Thyroid gland (tissue), 4 donors: ENCODE results near the gene EMILIN1.

Experiments used
- POLR2A ChIP-seq, 2 donors: fragments of 450-650 bp; IDR thresholded peaks; one replicate each; pipeline ENCODE4 v1.6.1; 2017; ENCODE audit warnings: antibody characterized with exemption in 2 of 2, mild to moderate bottlenecking in 2 of 2, moderate library complexity in 1 of 2
- TF ChIP-seq, protein P1 (sequence below), 6 experiments: fragments of 200-600 bp in 3 of 6; fragments of 450-650 bp in 3 of 6; sonication (generic) in 3 of 6; IDR thresholded peaks; one replicate each; pipeline ENCODE4 v1.5.1; 2016 to 2019; ENCODE audit warnings: antibody characterized with exemption in 6 of 6, mild to moderate bottlenecking in 2 of 6, inconsistent platforms in 1 of 6, moderate library complexity in 1 of 6

DNA sequence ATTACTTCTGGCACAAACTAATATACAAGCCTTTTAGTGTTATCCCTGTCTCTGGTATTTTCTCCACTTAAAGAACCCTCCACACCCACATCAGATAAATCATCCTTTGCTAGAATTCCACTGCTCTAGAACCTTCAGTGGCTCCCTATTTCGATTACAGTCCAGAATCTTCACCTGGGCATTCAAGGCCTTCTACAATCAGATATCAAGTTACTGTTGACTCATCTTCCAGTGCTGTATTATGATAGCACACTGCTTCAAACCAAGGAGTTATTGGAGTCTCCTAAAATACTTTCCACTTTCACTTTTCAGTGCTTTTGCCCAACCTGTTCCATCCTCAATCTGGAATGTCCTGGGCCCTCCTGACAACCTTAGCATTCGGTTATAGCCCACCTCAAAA lies 37.1 kb downstream of the EMILIN1 start:
- TF ChIP-seq, protein P1, sequence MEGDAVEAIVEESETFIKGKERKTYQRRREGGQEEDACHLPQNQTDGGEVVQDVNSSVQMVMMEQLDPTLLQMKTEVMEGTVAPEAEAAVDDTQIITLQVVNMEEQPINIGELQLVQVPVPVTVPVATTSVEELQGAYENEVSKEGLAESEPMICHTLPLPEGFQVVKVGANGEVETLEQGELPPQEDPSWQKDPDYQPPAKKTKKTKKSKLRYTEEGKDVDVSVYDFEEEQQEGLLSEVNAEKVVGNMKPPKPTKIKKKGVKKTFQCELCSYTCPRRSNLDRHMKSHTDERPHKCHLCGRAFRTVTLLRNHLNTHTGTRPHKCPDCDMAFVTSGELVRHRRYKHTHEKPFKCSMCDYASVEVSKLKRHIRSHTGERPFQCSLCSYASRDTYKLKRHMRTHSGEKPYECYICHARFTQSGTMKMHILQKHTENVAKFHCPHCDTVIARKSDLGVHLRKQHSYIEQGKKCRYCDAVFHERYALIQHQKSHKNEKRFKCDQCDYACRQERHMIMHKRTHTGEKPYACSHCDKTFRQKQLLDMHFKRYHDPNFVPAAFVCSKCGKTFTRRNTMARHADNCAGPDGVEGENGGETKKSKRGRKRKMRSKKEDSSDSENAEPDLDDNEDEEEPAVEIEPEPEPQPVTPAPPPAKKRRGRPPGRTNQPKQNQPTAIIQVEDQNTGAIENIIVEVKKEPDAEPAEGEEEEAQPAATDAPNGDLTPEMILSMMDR (IDR thresholded peaks at IDR 0.05), result no peak
- TF ChIP-seq POLR2A (IDR thresholded peaks at IDR 0.05), result no peak
